Endodermal cell (in vitro differentiated cells): ENCODE measurements around the gene SLAMF6. TPM values are rescaled to one million over a fixed set of nuclear protein-coding genes. Genes with fewer than 3 reads are reported as not detected.
"Not testable (repeated sequence)": the region's sequence is repeated elsewhere in the genome, so short reads cannot be mapped to it uniquely, and the experiment has no call there.

Experiments used
- DNase-seq: peaks from one replicate; pipeline ENCODE4 v3.0.0-alpha.2; 2017
- H3K27ac ChIP-seq: 2 replicates; pipeline ENCODE4 v1.5.1; 2013; ENCODE audit warnings: mild to moderate bottlenecking, low read depth, low read length, moderate library complexity
- H3K27me3 ChIP-seq: 2 replicates; pipeline ENCODE4 v1.6.1; 2013; ENCODE audit warnings: mild to moderate bottlenecking, low read length, moderate library complexity; ENCODE audit not compliant: insufficient read depth, control insufficient read depth, poor library complexity, severe bottlenecking
- H3K36me3 ChIP-seq: 2 replicates; pipeline ENCODE4 v1.7.0; 2013; ENCODE audit warnings: mild to moderate bottlenecking, low read length, moderate library complexity; ENCODE audit not compliant: control insufficient read depth, insufficient read depth
- H3K4me1 ChIP-seq: one replicate; pipeline ENCODE4 v1.7.0; 2013; ENCODE audit warnings: low read length; ENCODE audit not compliant: control insufficient read depth, insufficient read depth
- H3K4me3 ChIP-seq: 2 replicates; pipeline ENCODE4 v1.5.1; 2013; ENCODE audit warnings: mild to moderate bottlenecking, low read length, moderate library complexity
- H3K9ac ChIP-seq: 2 replicates; pipeline ENCODE4 v1.6.1; 2013; ENCODE audit warnings: mild to moderate bottlenecking, low read length, moderate library complexity; ENCODE audit not compliant: poor library complexity, severe bottlenecking; ENCODE audit errors: extremely low read depth
- H3K9me3 ChIP-seq: 2 replicates; pipeline ENCODE4 v1.6.1; 2013; ENCODE audit warnings: mild to moderate bottlenecking, low read length, moderate library complexity; ENCODE audit not compliant: control insufficient read depth
- H3K27ac Mint-ChIP-seq: 2 replicates; pipeline ENCODE4 v1.8.0; 2020; ENCODE audit warnings: mixed read lengths
- H3K27me3 Mint-ChIP-seq: 2 replicates; pipeline ENCODE4 v1.8.0; 2021; ENCODE audit warnings: mild to moderate bottlenecking, mixed read lengths; ENCODE audit not compliant: insufficient read depth
- H3K36me3 Mint-ChIP-seq: 2 replicates; pipeline ENCODE4 v1.8.0; 2020; ENCODE audit warnings: low read depth, mixed read lengths
- H3K4me1 Mint-ChIP-seq: 2 replicates; pipeline ENCODE4 v1.8.0; 2020; ENCODE audit warnings: mixed read lengths
- H3K4me3 Mint-ChIP-seq: 2 replicates; pipeline ENCODE4 v1.8.0; 2020; ENCODE audit warnings: mild to moderate bottlenecking, moderate library complexity, mixed read lengths
- H3K9me3 Mint-ChIP-seq: 2 replicates; pipeline ENCODE4 v1.8.0; 2020; ENCODE audit warnings: mild to moderate bottlenecking, mixed read lengths
- CTCF ChIP-seq: fragments of 200-600 bp; sonication (generic); conservative IDR thresholded peaks from 2 replicates; pipeline ENCODE4 v1.5.0; 2021; ENCODE audit warnings: antibody characterized with exemption, mild to moderate bottlenecking
- WGBS, 2 experiments: methylation state at CpG; one replicate each; pipeline versions ENCODE4 v1.1.5 to v1.1.7; 2013; ENCODE audit warnings: missing lambda C conversion rate in 2 of 2, mixed read lengths in 1 of 2; ENCODE audit not compliant: insufficient coverage in 1 of 2, insufficient read length in 1 of 2; 5-methylcytosine and 5-hydroxymethylcytosine counted together
- total RNA-seq, 2 donors: library from RNA; stranded (reverse); fragmentation: NEBNext Ultra II Directional in 1 of 2; extraction: Animal tissue kit (Norgen Biotek cat#: 25700) in 1 of 2; gene quantifications; 2 replicates in 1 of 2; 3 replicates in 1 of 2; pipeline ENCODE4 v1.2.1, GENCODE V29; 2021

The SLAMF6 gene
- total RNA-seq, 2 donors from 2014 or later: not detected

DNA sequence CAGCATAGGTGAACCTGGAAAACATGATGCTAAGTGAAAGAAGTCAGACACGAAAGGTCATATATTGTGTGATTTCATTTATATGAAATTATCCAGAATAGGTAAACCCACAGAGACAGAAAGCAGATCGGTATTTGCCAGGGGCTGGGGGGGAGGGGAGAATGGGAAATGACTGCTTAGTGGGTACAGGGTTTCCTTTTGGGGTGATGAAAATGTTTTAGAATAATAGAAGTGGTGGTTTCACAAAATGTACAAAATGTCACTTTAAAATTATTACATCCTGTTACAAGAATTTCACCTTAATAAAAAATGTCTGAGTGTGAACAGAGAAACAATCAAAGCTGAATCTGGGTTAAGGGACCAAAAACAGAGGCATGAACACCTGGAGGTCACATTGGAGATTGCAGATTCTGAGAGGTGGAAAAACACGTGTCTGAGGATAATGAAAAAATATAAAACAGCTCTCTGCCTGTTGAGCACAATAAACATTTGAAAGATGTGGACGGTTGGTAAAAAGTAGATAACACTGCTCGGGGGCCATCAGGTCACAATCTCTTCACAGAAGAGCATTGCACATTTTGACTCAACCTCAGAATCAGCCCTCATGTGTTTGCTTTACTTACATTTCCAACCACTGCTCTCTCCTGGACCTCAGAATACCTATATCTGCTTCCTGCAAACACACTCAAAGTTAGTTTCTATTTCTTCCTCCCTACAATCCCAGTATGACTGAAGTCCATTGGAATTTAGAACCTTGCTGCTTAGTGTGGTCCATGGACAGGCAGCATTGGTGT lies 3.2 kb downstream of the SLAMF6 start:
- Histone ChIP-seq H3K4me3 (no peak overlapping the region), H3K36me3 (no peaks in the 10 kb centered on the region), H3K27ac (no peak overlapping the region), H3K27me3 (no peaks in the 10 kb centered on the region), H3K9ac (no peak overlapping the region), H3K9me3 (peaks cover 2% of the 10 kb centered on the region), H3K4me1 (no peaks in the 10 kb centered on the region)
- Mint-ChIP-seq H3K4me1 (peaks cover 6% of the 10 kb centered on the region), H3K4me3 (no peak overlapping the region), H3K9me3 (peaks cover 21% of the 10 kb centered on the region), H3K27me3 (no peaks in the 10 kb centered on the region), H3K27ac (peak overlapping the region; percentile 52), H3K36me3 (no peaks in the 10 kb centered on the region)
- TF ChIP-seq CTCF: peak; percentile 63
- no peak for DNase-seq
- WGBS, 2 experiments: 77 to 85% methylated on average over 4 to 5 of the region's 5 CpGs

- not testable (repeated sequence) for H3K9me3 ChIP-seq, H3K4me3 ChIP-seq, H3K4me3 Mint-ChIP-seq, H3K27me3 Mint-ChIP-seq, H3K27ac ChIP-seq, H3K9ac ChIP-seq, DNase-seq, H3K4me1 ChIP-seq, H3K27ac Mint-ChIP-seq, H3K27me3 ChIP-seq, H3K36me3 ChIP-seq, H3K4me1 Mint-ChIP-seq, H3K36me3 Mint-ChIP-seq
- WGBS, 2 experiments: 0 to 48% methylated on average over 1 to 2 of the region's 2 CpGs
- H3K9me3 Mint-ChIP-seq: peaks cover 14% of the 10 kb centered on the region
These were observed 5.5 kb downstream of the SLAMF6 start for GRCh38 chr1:160517519-160517918.

- not testable (repeated sequence) for H3K4me1 ChIP-seq, H3K4me3 ChIP-seq, DNase-seq, H3K27me3 Mint-ChIP-seq, H3K36me3 Mint-ChIP-seq, H3K36me3 ChIP-seq, H3K4me3 Mint-ChIP-seq, H3K27ac ChIP-seq, H3K27ac Mint-ChIP-seq, H3K27me3 ChIP-seq, H3K9ac ChIP-seq, H3K9me3 ChIP-seq, H3K4me1 Mint-ChIP-seq
- H3K9me3 Mint-ChIP-seq: peaks cover 17% of the 10 kb centered on the region
- 84% methylated on average over 1 of the region's 1 CpG; no CpG with 5 or more reads in 1 of the 2 experiments for WGBS, 2 experiments
These were observed 7.1 kb downstream of the SLAMF6 start for GRCh38 chr1:160515908-160516307.

DNA sequence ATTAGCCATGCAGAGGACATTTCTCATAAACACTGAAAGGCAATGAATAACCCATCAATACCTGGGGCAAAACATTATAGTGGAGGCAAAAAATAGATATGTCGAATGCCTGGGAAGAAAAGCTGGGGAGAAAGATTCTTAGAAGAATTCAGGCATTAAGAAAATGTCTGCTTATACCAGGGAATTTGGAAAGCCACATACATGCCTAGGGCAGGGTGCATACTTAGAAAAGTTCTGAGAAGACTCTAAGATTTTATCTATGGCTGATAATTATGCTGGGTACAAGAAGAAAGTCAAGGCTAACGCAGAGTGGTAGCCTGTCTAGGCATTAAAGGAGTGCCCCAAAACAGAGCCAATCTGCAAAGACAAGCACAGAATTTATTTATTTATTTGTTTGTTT lies 18.4 kb downstream of the SLAMF6 start:
- TF ChIP-seq CTCF: no peak
- Mint-ChIP-seq H3K36me3 (no peaks in the 10 kb centered on the region), H3K4me3 (no peak overlapping the region), H3K27ac (no peak overlapping the region), H3K4me1 (no peaks in the 10 kb centered on the region), H3K27me3 (no peaks in the 10 kb centered on the region), H3K9me3 (peaks cover 21% of the 10 kb centered on the region)
- no peaks in the 10 kb centered on the region for H3K36me3 ChIP-seq
- H3K27me3 ChIP-seq: no peaks in the 10 kb centered on the region
- no peaks in the 10 kb centered on the region for H3K4me1 ChIP-seq
- no peak overlapping the region for H3K4me3 ChIP-seq
- H3K9ac ChIP-seq: no peak overlapping the region
- 95 to 100% methylated on average over 1 to 2 of the region's 2 CpGs for WGBS, 2 experiments
- no peak overlapping the region for H3K27ac ChIP-seq
- H3K9me3 ChIP-seq: peaks cover 7% of the 10 kb centered on the region
- no peak for DNase-seq
